H1 (cell line): Measurements from ENCODE around the gene OLFM2. TPM values are rescaled to one million over a fixed set of nuclear protein-coding genes. Genes with fewer than 3 reads are reported as not detected.

Experiments used
- BRCA1 ChIP-seq: IDR thresholded peaks from 2 replicates; pipeline ENCODE4 v1.6.1; 2012; ENCODE audit warnings: low read depth, low read length, improper control_type of control experiment
- JUN ChIP-seq: IDR thresholded peaks from 2 replicates; pipeline ENCODE4 v1.6.1; 2011; ENCODE audit warnings: low read depth, mild to moderate bottlenecking, improper control_type of control experiment, low read length
- JUND ChIP-seq: IDR thresholded peaks from 2 replicates; pipeline ENCODE4 v1.6.1; 2011; ENCODE audit warnings: mild to moderate bottlenecking, improper control_type of control experiment, low read length
- POU5F1 ChIP-seq: IDR thresholded peaks from 2 replicates; pipeline ENCODE4 v1.6.1; 2011; ENCODE audit warnings: low read depth, mild to moderate bottlenecking, low read length, moderate library complexity
- SP2 ChIP-seq: IDR thresholded peaks from 2 replicates; pipeline ENCODE4 v1.6.1; 2012; ENCODE audit warnings: mild to moderate bottlenecking, low read length, inconsistent platforms
- SRF ChIP-seq: IDR thresholded peaks from 2 replicates; pipeline ENCODE4 v1.6.1; 2011; ENCODE audit warnings: mild to moderate bottlenecking, low read depth, low read length, moderate library complexity
- polyA plus RNA-seq, 7 experiments: library from polyadenylated mRNA; depleted of rRNA in 3 of 7; stranded (reverse) in 5 of 7; unstranded in 2 of 7; fragments of >200 nt in 5 of 7; fragments of 200-250 nt in 2 of 7; gene quantifications; 1 replicate in 5 of 7; 2 replicates in 1 of 7; 4 replicates in 1 of 7; pipeline versions ENCODE4 v1.2.1 to v1.2.3, GENCODE V29; 2011 to 2013; ENCODE audit warnings: missing spikeins in 2 of 7, mixed read lengths in 2 of 7
- total RNA-seq: library from RNA; stranded (reverse); fragmentation: NEBNext Ultra II Directional; extraction: Animal tissue kit (Norgen Biotek cat#: 25700); gene quantifications from 2 replicates; pipeline ENCODE4 v1.2.1, GENCODE V29; 2021
- TF ChIP-seq, protein P1 (sequence below): fragments of 300-600 bp; sonication (generic); IDR thresholded peaks from 2 replicates; pipeline ENCODE4 v1.7.1; 2012; ENCODE audit warnings: low read length, moderate library complexity, mild to moderate bottlenecking, inconsistent platforms; ENCODE audit not compliant: insufficient replicate concordance
- TF ChIP-seq, protein P2 (sequence below): IDR thresholded peaks from 2 replicates; pipeline ENCODE4 v1.6.1; 2011; ENCODE audit warnings: low read length, improper control_type of control experiment
- TF ChIP-seq, protein P3 (sequence below): IDR thresholded peaks from 2 replicates; pipeline ENCODE4 v1.6.1; 2012; ENCODE audit warnings: inconsistent platforms

Gene OLFM2
- total and polyA plus RNA-seq, 2 of the 8 experiments (the other 6 are each of a cell fraction or from before 2014, with no cell fraction given) = 68.2 to 151 TPM

DNA sequence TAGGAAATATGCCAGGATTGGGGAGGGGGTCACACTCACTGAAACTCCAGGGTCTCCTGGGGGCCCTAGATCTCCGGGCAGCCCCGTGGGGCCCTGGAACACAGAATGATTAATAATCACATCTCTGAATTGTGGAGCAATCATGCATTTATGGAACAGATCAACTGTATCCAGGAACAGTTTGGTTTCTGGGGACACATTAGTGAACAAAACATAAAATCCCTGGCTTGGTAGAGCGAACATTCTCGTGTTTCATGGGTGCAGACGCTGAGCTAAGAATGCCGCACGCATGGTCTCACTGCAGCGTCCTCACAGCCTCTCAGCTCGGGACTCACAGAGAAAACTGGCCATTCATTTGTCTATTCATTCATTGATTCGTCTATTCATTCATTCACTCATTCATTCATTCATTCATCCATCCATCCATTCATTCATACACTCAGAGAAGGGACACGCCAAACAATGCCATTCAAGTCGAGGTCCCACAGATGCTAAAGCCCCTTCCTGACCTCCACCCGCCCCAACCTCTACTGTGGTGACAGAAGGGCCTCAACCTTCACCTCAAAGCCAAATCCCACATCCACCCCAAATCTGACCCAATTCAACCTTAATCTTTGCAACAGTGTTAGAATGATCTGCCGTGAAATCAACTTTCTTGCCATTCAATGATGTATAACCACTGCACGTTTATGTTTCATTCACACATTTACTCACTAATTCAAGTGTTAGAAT lies 35.0 kb upstream of the OLFM2 start (continued):
- TF ChIP-seq, protein P1, sequence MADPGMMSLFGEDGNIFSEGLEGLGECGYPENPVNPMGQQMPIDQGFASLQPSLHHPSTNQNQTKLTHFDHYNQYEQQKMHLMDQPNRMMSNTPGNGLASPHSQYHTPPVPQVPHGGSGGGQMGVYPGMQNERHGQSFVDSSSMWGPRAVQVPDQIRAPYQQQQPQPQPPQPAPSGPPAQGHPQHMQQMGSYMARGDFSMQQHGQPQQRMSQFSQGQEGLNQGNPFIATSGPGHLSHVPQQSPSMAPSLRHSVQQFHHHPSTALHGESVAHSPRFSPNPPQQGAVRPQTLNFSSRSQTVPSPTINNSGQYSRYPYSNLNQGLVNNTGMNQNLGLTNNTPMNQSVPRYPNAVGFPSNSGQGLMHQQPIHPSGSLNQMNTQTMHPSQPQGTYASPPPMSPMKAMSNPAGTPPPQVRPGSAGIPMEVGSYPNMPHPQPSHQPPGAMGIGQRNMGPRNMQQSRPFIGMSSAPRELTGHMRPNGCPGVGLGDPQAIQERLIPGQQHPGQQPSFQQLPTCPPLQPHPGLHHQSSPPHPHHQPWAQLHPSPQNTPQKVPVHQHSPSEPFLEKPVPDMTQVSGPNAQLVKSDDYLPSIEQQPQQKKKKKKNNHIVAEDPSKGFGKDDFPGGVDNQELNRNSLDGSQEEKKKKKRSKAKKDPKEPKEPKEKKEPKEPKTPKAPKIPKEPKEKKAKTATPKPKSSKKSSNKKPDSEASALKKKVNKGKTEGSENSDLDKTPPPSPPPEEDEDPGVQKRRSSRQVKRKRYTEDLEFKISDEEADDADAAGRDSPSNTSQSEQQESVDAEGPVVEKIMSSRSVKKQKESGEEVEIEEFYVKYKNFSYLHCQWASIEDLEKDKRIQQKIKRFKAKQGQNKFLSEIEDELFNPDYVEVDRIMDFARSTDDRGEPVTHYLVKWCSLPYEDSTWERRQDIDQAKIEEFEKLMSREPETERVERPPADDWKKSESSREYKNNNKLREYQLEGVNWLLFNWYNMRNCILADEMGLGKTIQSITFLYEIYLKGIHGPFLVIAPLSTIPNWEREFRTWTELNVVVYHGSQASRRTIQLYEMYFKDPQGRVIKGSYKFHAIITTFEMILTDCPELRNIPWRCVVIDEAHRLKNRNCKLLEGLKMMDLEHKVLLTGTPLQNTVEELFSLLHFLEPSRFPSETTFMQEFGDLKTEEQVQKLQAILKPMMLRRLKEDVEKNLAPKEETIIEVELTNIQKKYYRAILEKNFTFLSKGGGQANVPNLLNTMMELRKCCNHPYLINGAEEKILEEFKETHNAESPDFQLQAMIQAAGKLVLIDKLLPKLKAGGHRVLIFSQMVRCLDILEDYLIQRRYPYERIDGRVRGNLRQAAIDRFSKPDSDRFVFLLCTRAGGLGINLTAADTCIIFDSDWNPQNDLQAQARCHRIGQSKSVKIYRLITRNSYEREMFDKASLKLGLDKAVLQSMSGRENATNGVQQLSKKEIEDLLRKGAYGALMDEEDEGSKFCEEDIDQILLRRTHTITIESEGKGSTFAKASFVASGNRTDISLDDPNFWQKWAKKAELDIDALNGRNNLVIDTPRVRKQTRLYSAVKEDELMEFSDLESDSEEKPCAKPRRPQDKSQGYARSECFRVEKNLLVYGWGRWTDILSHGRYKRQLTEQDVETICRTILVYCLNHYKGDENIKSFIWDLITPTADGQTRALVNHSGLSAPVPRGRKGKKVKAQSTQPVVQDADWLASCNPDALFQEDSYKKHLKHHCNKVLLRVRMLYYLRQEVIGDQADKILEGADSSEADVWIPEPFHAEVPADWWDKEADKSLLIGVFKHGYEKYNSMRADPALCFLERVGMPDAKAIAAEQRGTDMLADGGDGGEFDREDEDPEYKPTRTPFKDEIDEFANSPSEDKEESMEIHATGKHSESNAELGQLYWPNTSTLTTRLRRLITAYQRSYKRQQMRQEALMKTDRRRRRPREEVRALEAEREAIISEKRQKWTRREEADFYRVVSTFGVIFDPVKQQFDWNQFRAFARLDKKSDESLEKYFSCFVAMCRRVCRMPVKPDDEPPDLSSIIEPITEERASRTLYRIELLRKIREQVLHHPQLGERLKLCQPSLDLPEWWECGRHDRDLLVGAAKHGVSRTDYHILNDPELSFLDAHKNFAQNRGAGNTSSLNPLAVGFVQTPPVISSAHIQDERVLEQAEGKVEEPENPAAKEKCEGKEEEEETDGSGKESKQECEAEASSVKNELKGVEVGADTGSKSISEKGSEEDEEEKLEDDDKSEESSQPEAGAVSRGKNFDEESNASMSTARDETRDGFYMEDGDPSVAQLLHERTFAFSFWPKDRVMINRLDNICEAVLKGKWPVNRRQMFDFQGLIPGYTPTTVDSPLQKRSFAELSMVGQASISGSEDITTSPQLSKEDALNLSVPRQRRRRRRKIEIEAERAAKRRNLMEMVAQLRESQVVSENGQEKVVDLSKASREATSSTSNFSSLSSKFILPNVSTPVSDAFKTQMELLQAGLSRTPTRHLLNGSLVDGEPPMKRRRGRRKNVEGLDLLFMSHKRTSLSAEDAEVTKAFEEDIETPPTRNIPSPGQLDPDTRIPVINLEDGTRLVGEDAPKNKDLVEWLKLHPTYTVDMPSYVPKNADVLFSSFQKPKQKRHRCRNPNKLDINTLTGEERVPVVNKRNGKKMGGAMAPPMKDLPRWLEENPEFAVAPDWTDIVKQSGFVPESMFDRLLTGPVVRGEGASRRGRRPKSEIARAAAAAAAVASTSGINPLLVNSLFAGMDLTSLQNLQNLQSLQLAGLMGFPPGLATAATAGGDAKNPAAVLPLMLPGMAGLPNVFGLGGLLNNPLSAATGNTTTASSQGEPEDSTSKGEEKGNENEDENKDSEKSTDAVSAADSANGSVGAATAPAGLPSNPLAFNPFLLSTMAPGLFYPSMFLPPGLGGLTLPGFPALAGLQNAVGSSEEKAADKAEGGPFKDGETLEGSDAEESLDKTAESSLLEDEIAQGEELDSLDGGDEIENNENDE = no peak
- TF ChIP-seq POU5F1 (no peak), BRCA1 (no peak), SP2 (no peak), JUND (no peak), JUN (no peak), SRF (no peak)
- TF ChIP-seq, protein P2, sequence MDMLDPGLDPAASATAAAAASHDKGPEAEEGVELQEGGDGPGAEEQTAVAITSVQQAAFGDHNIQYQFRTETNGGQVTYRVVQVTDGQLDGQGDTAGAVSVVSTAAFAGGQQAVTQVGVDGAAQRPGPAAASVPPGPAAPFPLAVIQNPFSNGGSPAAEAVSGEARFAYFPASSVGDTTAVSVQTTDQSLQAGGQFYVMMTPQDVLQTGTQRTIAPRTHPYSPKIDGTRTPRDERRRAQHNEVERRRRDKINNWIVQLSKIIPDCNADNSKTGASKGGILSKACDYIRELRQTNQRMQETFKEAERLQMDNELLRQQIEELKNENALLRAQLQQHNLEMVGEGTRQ = no peak
- TF ChIP-seq, protein P3, sequence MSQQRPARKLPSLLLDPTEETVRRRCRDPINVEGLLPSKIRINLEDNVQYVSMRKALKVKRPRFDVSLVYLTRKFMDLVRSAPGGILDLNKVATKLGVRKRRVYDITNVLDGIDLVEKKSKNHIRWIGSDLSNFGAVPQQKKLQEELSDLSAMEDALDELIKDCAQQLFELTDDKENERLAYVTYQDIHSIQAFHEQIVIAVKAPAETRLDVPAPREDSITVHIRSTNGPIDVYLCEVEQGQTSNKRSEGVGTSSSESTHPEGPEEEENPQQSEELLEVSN = no peak
